GM19328 (cell line): Measurements from ENCODE around the gene MFAP1.
A peak's percentile ranks its signal among the peaks of the same experiment; 100 is the strongest.
"Not testable (repeated sequence)": the region's sequence is repeated elsewhere in the genome, so short reads cannot be mapped to it uniquely, and the experiment has no call there.

ENCODE experiments used
- ATAC-seq: cut with Tn5 transposase; IDR thresholded peaks from one replicate; pipeline ENCODE4 v1.9.1; 2021; ENCODE audit warnings: mild to moderate bottlenecking, moderate library complexity; ENCODE audit not compliant: unreplicated experiment

MFAP1 gene, protein sequence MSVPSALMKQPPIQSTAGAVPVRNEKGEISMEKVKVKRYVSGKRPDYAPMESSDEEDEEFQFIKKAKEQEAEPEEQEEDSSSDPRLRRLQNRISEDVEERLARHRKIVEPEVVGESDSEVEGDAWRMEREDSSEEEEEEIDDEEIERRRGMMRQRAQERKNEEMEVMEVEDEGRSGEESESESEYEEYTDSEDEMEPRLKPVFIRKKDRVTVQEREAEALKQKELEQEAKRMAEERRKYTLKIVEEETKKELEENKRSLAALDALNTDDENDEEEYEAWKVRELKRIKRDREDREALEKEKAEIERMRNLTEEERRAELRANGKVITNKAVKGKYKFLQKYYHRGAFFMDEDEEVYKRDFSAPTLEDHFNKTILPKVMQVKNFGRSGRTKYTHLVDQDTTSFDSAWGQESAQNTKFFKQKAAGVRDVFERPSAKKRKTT

DNA sequence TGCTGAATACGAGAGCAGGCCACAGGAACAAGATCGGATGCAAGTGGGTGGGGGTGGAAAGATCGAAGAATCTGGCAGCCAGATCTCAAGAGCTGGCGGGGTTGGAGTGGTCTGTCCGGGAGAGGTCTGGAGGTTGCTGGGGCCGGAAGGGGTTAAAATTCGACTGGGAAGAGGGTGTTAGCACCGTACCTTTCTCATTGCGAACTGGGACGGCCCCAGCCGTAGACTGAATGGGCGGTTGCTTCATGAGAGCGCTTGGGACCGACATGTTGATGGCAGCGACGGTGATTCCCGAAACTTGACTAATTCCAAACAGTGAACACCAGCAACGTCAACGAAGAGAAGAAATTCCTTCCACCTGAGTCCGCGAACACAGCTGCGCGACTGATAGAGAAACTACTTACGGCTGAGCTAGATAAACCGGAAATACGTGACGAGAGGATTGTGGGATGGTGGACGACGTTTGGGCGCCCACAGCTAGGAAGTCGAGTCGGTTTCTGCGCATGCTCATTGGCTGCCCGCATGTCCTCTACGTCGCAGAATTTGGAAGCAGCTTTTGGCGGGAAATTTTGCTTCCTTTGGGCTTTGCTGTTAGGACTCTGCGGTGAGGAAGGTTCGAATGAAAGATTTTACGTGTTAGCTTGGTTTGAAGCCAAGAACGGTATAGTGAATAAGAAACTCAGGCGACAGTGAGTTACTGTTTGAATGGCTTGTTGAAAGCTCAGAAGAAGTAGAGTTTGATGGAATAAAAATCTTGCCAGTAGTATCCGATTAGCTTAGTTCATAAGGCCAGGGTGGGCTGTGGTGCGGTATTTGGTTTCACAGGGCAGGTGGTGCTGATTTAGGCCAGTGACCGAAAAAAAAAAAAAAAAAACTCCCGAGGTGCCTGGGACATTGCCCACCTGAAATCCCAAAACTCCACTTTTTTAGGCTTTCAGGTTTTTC, at the start of gene MFAP1:
Gene MFAP1 (minus strand): TSS at position 389 of the 945 bp plus-strand sequence. CDS start 121 bp downstream, at position 268.
- peak; percentile 54 for ATAC-seq

- no peak for ATAC-seq
Observed at GRCh38 chr15:43873651-43874050, 49.2 kb upstream of the MFAP1 start.

- ATAC-seq, result no peak
Observed at GRCh38 chr15:43872416-43873020, 48.0 kb upstream of the MFAP1 start.

GRCh38 chr15:43871835-43872234, 47.3 kb upstream of the MFAP1 start:
- ATAC-seq, result no peak

DNA sequence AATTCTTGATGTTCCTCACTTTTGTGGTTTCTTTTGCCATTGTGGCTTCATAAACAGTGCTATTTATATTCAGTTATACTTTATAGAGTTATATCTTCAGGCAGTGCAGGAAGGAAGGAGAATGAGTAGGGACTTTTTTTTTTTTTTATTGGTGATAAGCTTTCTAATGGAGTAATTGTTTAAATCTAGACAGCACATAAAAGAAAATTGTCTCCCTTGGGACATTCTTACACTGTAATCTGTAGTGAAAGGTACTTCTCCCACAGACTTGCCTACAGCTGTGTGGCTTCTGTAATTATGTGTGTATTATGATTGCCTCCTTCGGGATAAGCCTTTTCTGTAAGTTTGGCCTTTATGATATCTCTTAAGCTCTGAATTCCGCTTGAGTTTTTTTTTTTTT, 43.9 kb upstream of the MFAP1 start:
- ATAC-seq, result no peak

- no peak for ATAC-seq
Observed at GRCh38 chr15:43867096-43867495, 42.6 kb upstream of the MFAP1 start.

- not testable (repeated sequence) for ATAC-seq
Observed at GRCh38 chr15:43866636-43867035, 42.1 kb upstream of the MFAP1 start.

- ATAC-seq, result no peak
Observed at GRCh38 chr15:43859546-43859945, 35.1 kb upstream of the MFAP1 start.

DNA sequence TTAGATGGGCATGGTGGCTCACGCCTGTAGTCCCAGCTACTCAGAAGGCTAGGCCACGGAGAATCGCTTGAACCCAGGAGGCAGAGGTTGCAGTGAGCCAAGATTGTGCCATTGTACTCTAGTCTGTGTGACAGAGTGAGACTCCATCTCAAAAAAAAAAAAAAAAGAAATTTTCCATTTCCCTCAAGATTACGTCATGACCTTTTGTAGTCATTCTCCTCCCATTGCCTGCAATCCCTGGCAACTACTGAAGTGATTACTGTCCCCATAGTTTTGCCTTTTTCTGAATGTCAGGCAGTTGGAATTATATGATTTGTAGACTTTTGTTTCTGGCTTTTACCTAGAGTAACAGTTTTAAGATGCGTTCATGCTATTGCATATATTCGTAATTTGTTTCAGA, 30.3 kb upstream of the MFAP1 start:
- no peak for ATAC-seq

GRCh38 chr15:43852607-43853006, 28.1 kb upstream of the MFAP1 start:
- no peak for ATAC-seq

DNA sequence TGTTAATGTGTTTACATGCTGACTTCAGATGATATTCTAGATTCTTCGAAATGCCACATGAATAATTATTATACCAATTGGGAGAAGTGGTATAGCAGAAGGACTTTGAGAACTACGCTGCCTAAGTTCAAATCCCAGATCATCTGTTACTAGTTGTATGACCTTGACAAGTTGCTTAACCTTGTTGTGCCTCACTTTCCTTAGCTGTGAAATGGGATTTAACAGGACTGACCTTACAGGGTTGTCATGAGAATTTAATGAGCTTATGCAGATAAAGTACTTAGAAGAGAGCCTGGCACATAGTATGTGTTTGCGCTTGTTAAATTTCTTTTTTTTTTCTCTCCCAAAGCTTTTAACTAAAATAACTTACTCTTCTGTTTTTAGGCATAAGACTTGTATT, 26.8 kb upstream of the MFAP1 start:
- no peak for ATAC-seq

GRCh38 chr15:43845421-43845820, 20.9 kb upstream of the MFAP1 start:
- no peak for ATAC-seq

DNA sequence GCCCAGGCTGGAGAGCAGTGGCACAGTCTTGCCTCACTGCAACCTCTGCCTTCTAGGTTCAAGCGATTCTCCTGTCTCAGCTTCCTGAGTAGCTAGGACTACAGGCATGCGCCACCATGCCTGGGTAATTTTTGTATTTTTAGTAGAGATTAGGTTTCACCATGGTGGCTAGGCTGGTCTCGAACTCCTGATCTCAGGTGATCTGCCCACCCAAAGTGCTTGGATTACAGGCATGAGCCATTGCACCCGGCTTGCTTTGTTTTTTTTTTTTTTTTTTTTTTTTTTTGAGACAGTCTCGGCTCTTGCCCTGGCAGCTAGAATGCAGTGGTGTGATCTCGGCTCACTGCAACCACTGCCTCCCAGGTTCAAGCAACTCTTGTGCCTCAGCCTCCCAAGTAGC, 8.0 kb upstream of the MFAP1 start:
- not testable (repeated sequence) for ATAC-seq

- not testable (repeated sequence) for ATAC-seq
Observed at GRCh38 chr15:43831519-43832052, 7.1 kb upstream of the MFAP1 start.

DNA sequence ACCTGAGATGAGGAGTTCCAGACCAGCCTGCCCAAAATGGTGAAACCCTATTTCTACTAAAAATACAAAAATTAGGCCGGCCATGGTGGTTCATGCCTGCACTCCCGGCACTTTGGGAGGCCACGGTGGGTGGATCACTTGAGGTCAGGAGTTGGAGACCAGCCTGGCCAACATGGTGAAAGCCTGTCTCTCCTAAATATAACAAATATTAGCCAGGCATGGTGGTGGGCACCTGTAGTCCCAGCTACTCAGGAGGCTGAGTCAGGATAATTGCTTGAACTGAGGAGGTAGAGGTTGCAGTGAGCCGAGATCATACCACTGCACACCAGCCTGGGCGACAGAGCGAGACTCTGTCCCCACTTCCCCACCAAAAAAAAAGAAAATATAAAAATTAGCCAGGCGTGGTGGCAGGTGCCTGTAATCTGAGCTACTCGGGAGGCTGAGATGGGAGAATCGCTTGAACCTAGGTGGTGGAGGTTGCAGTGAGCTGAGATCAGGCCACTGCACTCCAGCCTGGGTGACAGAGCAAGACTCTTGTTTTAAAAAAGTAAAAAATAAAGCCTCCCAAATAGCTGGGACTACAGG, 6.3 kb upstream of the MFAP1 start:
- ATAC-seq, result not testable (repeated sequence)

DNA sequence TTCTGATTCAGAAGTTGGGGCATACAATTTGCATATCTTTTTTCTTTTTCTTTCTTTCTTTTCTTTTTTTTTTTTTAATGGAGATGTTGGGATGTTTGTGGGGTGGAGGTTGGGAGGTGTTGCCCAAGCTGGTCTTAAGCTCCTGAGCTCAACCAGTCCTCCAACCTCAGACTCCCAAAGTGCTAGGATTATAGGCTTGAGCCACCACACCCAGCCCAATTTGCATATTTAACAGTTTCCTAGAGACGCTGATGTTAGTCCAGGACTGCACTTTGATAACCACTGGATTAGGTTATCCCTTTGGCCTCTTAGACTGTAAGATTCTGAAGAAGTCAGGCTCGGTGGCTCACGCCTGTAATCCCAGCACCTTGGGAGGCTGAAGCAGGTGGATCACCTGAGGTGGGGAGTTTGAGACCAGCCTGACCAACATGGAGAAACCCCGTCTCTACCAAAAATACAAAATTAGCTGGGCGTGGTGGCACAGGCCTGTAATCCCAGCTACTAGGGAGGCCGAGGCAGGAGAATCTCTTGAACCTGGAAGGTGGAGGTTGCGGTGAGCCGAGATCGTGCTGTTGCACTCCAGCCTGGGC, 5.6 kb upstream of the MFAP1 start:
- ATAC-seq, result not testable (repeated sequence)

DNA sequence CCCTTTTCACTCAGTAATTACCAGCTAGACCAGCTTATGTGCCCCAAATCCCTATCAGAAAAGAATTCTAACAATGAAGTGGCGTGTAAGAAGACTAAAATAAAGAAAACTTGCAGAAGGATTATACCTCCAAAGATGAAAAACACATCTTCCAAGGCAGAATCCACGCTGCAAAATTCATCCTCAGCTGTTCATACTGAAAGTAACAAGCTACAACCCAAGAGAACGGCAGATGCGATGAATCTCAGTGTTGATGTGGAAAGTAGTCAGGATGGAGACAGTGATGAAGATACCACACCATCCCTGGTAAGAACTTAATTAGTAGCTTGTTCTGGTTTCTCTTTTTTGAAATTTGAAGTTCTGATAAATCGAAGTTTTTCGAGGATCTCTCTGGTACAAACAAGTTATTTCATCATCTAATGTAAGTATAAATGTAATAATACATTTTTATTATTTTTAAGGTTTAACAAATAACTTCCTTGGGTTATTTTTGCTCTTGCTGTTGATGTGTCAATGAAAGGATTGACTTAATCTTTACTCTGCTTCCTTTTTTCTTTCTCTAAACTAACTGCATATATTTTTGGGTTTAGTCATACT, 3.7 kb upstream of the MFAP1 start:
- ATAC-seq, result no peak

GRCh38 chr15:43826508-43827341, 2.2 kb upstream of the MFAP1 start, which contains the start of gene WDR76:
Gene WDR76, plus strand, starts transcription at chr15:43827002. Its CDS starts 31 bp downstream, at chr15:43827033.
- peak; percentile 53 for ATAC-seq

DNA sequence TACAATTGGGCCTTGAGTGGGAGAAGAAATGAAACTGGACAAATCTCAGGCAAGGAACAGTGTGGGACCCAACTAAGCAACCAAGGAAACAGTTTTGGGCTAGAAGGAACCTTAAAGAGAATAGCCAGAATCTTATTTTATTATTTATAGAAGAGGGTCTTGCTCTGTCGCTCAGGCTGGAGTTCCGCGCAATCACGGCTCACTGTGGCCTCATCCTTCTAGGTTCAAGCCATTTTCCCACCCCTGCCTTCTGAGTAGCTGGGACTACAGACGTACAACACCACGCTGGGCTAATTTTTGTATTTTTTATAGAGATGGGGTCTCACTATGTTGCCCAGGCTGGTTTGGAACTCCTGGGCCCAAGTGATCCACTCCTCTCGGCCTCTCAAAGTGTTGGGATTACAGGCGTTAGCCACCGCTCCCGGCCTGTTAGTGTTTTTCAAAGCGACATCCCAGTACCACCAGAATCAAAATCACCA, 1.6 kb upstream of the MFAP1 start:
- ATAC-seq, result no peak
